GM13976 (cell line): ENCODE measurements around the gene PUS10.

Experiments used
- DNase-seq: peaks from one replicate; pipeline ENCODE4 v3.0.0; 2012; ENCODE audit warnings: low spot score
- in situ Hi-C: fragments of 300-500 bp; cut with MboI; formaldehyde crosslinking; loops from one replicate; pipeline ENCODE4 v1.12.0; 2022; ENCODE audit warnings: low sequenced_read_pairs, mixed read lengths, inconsistent platforms; ENCODE audit not compliant: unreplicated experiment
- TF ChIP-seq, protein P1 (sequence below): IDR thresholded peaks from 2 replicates; pipeline ENCODE4 v1.5.1; 2012; ENCODE audit warnings: borderline replicate concordance, mild to moderate bottlenecking; ENCODE audit not compliant: insufficient read depth; ENCODE audit errors: extremely low read depth, missing control alignments, control extremely low read depth

The PUS10 gene, protein sequence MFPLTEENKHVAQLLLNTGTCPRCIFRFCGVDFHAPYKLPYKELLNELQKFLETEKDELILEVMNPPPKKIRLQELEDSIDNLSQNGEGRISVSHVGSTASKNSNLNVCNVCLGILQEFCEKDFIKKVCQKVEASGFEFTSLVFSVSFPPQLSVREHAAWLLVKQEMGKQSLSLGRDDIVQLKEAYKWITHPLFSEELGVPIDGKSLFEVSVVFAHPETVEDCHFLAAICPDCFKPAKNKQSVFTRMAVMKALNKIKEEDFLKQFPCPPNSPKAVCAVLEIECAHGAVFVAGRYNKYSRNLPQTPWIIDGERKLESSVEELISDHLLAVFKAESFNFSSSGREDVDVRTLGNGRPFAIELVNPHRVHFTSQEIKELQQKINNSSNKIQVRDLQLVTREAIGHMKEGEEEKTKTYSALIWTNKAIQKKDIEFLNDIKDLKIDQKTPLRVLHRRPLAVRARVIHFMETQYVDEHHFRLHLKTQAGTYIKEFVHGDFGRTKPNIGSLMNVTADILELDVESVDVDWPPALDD

DNA sequence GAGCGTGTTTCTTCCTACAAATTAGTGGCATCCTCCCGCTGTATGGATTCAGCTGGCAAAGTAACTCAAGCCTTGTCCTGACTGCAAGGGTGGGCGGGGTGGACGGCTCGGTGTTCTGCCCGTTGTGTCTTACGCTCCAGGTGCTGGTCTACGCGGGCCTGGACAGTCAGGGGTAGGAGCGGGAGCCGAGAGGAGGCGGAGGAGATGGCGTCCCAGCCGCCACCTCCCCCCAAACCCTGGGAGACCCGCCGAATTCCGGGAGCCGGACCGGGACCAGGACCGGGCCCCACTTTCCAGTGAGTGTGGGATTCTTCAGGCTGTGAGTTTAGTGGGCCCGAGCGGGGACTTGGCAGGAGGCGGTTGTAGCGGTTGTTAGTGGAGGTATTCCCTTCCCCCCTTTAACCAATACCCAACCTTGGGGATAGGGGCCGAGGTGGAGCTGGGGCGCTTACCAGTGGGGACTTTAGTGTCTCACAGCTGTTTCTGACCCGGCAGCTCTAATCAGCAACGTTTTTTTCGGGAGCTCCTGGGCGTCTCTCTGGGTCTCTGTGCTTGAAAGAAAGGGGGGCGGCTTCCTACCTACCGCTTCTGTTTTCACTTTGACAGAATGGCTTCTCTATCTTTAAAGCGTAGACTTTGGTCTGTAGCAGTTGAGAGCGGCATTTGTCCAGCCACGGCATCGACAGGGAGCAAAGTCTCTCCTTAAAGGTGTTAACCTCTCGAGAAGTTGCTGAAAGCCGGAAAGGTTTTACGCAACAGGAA, at the start of gene PUS10, which contains the start of gene PEX13:
Gene PUS10, minus strand, starts transcription at position 700 of the 762 bp plus-strand sequence. CDS start 6,365 bp downstream, outside the sequence.
Gene PEX13, plus strand, starts transcription at position 165 of the 762 bp plus-strand sequence. Its CDS starts 40 bp downstream, at position 205.
- TF ChIP-seq, protein P1, sequence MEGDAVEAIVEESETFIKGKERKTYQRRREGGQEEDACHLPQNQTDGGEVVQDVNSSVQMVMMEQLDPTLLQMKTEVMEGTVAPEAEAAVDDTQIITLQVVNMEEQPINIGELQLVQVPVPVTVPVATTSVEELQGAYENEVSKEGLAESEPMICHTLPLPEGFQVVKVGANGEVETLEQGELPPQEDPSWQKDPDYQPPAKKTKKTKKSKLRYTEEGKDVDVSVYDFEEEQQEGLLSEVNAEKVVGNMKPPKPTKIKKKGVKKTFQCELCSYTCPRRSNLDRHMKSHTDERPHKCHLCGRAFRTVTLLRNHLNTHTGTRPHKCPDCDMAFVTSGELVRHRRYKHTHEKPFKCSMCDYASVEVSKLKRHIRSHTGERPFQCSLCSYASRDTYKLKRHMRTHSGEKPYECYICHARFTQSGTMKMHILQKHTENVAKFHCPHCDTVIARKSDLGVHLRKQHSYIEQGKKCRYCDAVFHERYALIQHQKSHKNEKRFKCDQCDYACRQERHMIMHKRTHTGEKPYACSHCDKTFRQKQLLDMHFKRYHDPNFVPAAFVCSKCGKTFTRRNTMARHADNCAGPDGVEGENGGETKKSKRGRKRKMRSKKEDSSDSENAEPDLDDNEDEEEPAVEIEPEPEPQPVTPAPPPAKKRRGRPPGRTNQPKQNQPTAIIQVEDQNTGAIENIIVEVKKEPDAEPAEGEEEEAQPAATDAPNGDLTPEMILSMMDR: no peak
- in situ Hi-C loops: no loop called here
- peak; percentile 82 for DNase-seq

- TF ChIP-seq, protein P1: no peak
- in situ Hi-C loops: no loop called here
- peak; percentile 95 for DNase-seq
These were observed 48.0 kb upstream of the PUS10 start, which contains the start of gene SANBR for GRCh38 chr2:61065714-61066709. TSS of gene SANBR (plus strand) at chr2:61065871. CDS start at chr2:61070351, 4,480 bp downstream.

- in situ Hi-C loops: no loop called here
- no peak for DNase-seq
- TF ChIP-seq, protein P1: no peak
These were observed 41.3 kb upstream of the PUS10 start for GRCh38 chr2:61059382-61059781.

- in situ Hi-C loops: no loop called here
- TF ChIP-seq, protein P1: no peak
These were observed 39.5 kb upstream of the PUS10 start for GRCh38 chr2:61057562-61057961.

GRCh38 chr2:61055557-61055956, 37.5 kb upstream of the PUS10 start:
- no peak for DNase-seq
- TF ChIP-seq, protein P1: no peak
- in situ Hi-C loops: no loop called here

More at GRCh38 chr2:61057562-61057961, 39.5 kb upstream of the PUS10 start:
- no peak for DNase-seq
